Measurements from ENCODE around the gene IRGQ.

DNA sequence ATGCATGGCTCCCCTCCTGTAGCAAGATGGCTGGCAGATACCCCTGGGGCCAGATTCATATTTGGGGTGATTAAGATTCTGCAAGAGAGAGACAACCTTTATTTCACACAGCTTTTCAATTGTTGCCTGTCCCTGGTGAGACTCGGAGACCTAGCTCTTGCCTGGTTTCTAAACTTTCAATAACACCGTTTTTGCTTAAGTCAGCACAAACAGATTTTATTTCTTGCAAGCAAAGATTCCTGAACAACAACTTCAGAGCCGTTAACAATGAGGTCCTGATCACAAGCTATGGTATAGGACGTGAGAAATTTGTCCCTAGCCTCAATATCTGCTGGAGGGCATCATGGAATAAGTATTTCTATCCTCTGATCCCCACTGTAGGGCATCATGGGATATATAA is 46.6 kb upstream of the IRGQ start:
- TF ChIP-seq, protein P1, sequence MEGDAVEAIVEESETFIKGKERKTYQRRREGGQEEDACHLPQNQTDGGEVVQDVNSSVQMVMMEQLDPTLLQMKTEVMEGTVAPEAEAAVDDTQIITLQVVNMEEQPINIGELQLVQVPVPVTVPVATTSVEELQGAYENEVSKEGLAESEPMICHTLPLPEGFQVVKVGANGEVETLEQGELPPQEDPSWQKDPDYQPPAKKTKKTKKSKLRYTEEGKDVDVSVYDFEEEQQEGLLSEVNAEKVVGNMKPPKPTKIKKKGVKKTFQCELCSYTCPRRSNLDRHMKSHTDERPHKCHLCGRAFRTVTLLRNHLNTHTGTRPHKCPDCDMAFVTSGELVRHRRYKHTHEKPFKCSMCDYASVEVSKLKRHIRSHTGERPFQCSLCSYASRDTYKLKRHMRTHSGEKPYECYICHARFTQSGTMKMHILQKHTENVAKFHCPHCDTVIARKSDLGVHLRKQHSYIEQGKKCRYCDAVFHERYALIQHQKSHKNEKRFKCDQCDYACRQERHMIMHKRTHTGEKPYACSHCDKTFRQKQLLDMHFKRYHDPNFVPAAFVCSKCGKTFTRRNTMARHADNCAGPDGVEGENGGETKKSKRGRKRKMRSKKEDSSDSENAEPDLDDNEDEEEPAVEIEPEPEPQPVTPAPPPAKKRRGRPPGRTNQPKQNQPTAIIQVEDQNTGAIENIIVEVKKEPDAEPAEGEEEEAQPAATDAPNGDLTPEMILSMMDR (conservative IDR thresholded peaks at IDR 0.05) = no peak
- TF ChIP-seq ZFX (IDR thresholded peaks at IDR 0.05) = no peak
